GM10847 (cell line): Measurements from ENCODE around the gene PTTG1IP2.

ENCODE experiments used
- POLR2A ChIP-seq: IDR thresholded peaks from 2 replicates; pipeline ENCODE4 v1.6.1; 2011; ENCODE audit not compliant: insufficient read length; ENCODE audit errors: extremely low read depth

PTTG1IP2 gene

GRCh38 chr7:90465816-90466215 lies 3.6 kb upstream of the PTTG1IP2 start:
- no peak for TF ChIP-seq POLR2A

GRCh38 chr7:90472805-90473540 lies 3.5 kb downstream of the PTTG1IP2 start:
- no peak for TF ChIP-seq POLR2A

- no peak for TF ChIP-seq POLR2A
These were observed 4.4 kb downstream of the PTTG1IP2 start for GRCh38 chr7:90473814-90474213.

- TF ChIP-seq POLR2A, result no peak
These were observed 5.1 kb downstream of the PTTG1IP2 start for GRCh38 chr7:90474284-90475210.

GRCh38 chr7:90483251-90483650 lies 13.8 kb downstream of the PTTG1IP2 start:
- no peak for TF ChIP-seq POLR2A

GRCh38 chr7:90484706-90485105 lies 15.3 kb downstream of the PTTG1IP2 start:
- TF ChIP-seq POLR2A, result no peak

GRCh38 chr7:90485734-90486316 lies 16.4 kb downstream of the PTTG1IP2 start:
- TF ChIP-seq POLR2A, result no peak

GRCh38 chr7:90487808-90488207 lies 18.4 kb downstream of the PTTG1IP2 start:
- TF ChIP-seq POLR2A, result no peak

- no peak for TF ChIP-seq POLR2A
These were observed 18.8 kb downstream of the PTTG1IP2 start for GRCh38 chr7:90488220-90488619.

- no peak for TF ChIP-seq POLR2A
These were observed 22.8 kb downstream of the PTTG1IP2 start for GRCh38 chr7:90492250-90492649.

GRCh38 chr7:90495241-90495640 lies 25.8 kb downstream of the PTTG1IP2 start:
- no peak for TF ChIP-seq POLR2A

- no peak for TF ChIP-seq POLR2A
These were observed 33.1 kb downstream of the PTTG1IP2 start for GRCh38 chr7:90502539-90502938.

- no peak for TF ChIP-seq POLR2A
These were observed 33.9 kb downstream of the PTTG1IP2 start for GRCh38 chr7:90503367-90503766.

- no peak for TF ChIP-seq POLR2A
These were observed 38.3 kb downstream of the PTTG1IP2 start for GRCh38 chr7:90507692-90508091.

GRCh38 chr7:90511776-90512175 lies 42.3 kb downstream of the PTTG1IP2 start:
- TF ChIP-seq POLR2A, result no peak

- no peak for TF ChIP-seq POLR2A
These were observed 43.4 kb downstream of the PTTG1IP2 start for GRCh38 chr7:90512821-90513254.
